Right ventricle myocardium superior (tissue), 1 donor: ENCODE data around the gene ARFIP2. TPM values are rescaled to one million over a fixed set of nuclear protein-coding genes. Genes with fewer than 3 reads are reported as not detected.
A peak's percentile ranks its signal among the peaks of the same experiment; 100 is the strongest.
"Not testable (repeated sequence)": the region's sequence is repeated elsewhere in the genome, so short reads cannot be mapped to it uniquely, and the experiment has no call there.

Source experiments
- ATAC-seq: fragments of 200-7000 bp; cut with Tn5 transposase; one replicate; pipeline ENCODE4 v1.9.1; 2020; ENCODE audit warnings: mild to moderate bottlenecking; ENCODE audit not compliant: poor library complexity
- DNase-seq: peaks from one replicate; pipeline ENCODE4 v3.0.0-alpha.2; 2020
- intact Hi-C: fragments of 100-400 bp; cut with DNase I; formaldehyde crosslinking; loops from one replicate; pipeline ENCODE4 v1.11.2; 2022
- long read RNA-seq: library from polyadenylated mRNA; unstranded; transcript quantifications from one replicate; pipeline ENCODE4 v2.0.0, GENCODE V29; 2021
- total RNA-seq: library from RNA; stranded (reverse); fragmentation: NEBNext Ultra II Directional; extraction: Animal tissue kit (Norgen Biotek cat#: 25700); gene quantifications from one replicate; pipeline ENCODE4 v1.2.1, GENCODE V29; 2021
- donor health status: DM: no; HTN: yes; CAD: no; lungs with severe emphysema.

The ARFIP2 gene, protein sequence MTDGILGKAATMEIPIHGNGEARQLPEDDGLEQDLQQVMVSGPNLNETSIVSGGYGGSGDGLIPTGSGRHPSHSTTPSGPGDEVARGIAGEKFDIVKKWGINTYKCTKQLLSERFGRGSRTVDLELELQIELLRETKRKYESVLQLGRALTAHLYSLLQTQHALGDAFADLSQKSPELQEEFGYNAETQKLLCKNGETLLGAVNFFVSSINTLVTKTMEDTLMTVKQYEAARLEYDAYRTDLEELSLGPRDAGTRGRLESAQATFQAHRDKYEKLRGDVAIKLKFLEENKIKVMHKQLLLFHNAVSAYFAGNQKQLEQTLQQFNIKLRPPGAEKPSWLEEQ
- total RNA-seq: 13.9 TPM
- long read RNA-seq, transcript ARFIP2-201 (8 exons, 2,543 nt): major isoform, 8 of 22 reads
- long read RNA-seq, partial matches to known transcripts: 4 of 22 reads
- long read RNA-seq, other reads (novel, unspliced or antisense): 6 of 22 reads

DNA sequence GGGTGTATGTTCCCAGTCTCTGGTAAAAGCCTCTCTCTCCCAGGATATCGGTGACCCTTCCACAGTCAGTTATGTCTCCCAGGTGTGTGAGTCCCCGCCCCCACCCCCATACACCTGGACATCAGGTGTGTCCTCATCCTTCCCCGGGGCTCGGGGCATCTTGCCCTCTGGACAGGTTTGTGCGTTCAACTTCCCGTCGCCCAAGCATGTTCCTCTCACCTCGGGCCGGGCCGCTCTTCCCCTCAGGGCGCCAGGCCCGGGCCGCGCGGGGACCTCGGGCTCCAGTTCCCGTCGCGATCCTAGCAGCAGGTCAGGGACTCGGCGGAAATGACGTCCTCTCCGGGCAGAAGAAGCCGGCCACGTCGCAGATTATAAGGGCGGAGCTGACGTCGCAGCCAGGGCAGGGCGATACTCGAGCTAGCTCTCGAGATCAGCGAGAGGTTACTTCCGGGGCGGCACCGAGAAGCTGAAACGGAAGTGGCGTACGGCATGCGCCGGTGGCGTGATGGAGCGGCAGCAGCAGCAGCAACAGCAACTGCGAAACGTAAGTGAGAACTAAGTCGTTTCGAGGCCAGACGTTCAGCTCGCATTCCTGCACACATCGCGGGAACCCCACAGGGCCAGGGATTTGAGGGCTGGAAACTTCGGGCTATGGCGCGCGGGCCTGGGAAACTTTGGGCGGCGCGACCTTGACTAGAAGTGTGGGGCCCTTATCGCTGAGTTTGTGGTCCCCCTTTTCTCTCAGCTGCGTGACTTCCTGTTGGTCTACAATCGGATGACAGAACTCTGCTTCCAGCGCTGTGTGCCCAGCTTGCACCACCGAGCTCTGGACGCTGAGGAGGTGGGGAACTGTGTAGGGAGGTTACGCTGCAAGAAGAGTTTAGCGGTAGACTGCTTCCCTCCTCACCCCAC lies at the start of gene ARFIP2, which contains the start of gene TIMM10B:
Gene ARFIP2 (minus strand): TSS at position 320 of the 912 bp plus-strand sequence. CDS start 910 bp downstream, outside the sequence.
Gene TIMM10B (plus strand): TSS at position 490 of the 912 bp plus-strand sequence. CDS start 16 bp downstream, at position 506.
- ATAC-seq: peak; percentile 99
- intact Hi-C loops: no loop called here

DNA sequence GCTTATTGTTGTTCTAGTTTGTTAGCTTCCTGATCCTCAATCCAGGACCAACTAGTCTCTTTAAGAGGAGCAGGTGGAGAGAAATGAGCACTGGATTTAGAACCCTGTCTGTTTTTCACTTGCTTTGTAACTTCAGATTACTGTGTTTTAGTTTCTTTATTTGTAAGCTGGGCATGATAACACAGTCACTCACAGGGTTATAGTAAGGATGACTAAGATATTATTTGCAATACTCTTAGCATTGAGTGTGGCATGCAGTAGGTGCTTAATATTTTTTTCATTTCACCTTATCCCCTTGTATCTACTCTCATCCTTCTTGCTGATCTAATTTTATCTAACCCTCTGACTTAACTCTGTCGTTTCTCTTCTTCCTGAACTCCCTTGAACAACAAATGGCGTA lies 49.7 kb upstream of the ARFIP2 start:
- ATAC-seq (no peak), DNase-seq (no peak)
- intact Hi-C loops: loop anchor here (5.0 kb wide), 2 partner anchors 151 to 176 kb away; partner anchors contain the start of gene MRPL17

More for the DNA sequence above, at the start of gene ARFIP2, which contains the start of gene TIMM10B:
- peak; percentile 100 for DNase-seq

DNA sequence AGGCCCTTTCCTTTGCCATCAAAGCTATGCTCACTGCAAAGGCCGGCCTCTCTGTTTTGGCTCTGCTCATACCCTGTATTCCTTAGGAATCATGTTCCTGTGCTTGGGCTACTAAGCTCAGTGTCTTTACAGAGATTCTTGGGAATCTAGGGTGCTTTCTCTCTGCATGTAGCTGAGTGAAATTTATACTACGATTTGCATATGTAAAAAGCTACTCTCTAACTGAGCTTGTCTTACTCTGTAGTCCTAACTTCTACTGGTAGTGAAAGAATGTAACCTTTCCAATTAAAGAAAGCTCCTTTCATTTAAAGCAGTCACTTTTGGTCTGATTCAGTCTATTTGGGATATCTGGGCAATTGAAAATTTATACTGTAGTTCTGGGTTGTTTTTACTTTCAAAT lies 48.1 kb upstream of the ARFIP2 start:
- ATAC-seq (no peak), DNase-seq (no peak)
- intact Hi-C loops: no loop called here

DNA sequence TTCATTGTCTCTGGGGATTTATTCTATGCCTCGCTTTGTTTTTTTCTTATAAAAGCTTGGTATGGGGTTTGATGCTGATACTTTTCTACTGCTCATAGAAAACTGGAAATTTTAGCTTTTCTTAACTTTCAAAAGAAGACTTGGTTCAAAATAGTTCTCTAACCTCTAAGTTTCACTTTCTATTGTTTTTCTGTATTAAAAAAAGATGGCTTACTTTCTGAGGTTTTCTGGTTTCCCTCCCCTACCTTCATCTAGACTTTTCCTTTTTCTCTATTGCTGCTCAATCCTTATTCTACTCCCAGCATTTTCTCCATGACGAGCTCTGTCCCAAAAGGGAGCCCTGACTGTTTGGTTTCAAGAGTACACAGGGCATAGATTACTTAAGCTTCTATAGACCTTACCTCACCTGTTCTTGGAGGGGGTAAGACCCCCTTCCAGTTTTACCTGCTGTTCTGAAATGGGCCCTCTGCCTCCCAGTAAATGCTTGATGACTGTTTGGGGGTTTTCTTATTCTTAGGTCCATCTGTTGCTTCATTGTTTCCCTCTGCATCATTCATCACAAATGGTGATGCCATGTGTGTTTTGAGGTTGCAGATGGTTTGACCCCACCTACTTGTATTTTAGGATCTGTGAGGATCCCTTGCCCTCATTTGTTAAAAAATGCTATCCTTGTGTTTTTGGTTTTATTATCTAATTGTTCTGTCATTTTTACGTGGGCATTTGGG lies 45.4 kb upstream of the ARFIP2 start:
- ATAC-seq (no peak), DNase-seq (no peak)
- intact Hi-C loops: no loop called here

DNA sequence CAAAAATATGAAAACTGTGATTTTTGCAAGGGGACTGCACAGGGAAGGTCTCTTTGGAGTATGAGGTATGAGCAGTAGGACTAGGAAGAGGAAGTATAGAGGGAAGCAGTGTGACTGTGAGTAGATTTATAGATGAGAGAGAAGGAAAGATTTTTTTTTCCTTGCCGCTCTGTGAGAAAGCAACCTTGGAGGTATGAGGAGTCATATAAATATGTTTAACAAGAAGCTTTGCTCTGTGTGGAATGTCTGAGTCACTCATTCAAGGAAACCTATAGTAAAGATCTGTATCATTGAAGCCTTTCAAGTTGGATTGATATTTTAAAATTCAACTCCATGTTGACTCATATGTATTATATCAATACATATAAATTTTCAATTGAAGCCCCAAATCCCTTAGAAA lies 42.1 kb upstream of the ARFIP2 start:
- intact Hi-C loops: no loop called here
- ATAC-seq (no peak), DNase-seq (no peak)

DNA sequence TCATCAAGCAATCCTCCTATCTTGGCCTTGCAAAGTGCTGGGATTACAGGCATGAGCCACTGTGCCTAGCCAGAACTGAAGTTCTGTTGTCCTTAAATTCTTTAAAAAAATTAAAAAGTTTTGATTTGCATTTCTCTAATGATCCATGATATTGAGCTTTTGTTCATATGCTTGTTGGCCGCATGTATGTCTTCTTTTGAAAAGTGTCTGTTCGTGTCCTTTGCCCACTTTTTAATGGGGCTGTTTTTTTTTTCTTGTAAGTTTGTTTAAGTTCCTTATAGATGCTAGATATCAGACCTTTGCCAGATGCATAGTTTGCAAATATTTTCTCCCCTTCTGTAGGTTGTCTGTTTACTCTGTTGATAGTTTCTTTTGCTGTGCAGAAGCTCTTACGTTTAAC lies 40.8 kb upstream of the ARFIP2 start:
- ATAC-seq, intact Hi-C loops, DNase-seq: not testable (repeated sequence)

DNA sequence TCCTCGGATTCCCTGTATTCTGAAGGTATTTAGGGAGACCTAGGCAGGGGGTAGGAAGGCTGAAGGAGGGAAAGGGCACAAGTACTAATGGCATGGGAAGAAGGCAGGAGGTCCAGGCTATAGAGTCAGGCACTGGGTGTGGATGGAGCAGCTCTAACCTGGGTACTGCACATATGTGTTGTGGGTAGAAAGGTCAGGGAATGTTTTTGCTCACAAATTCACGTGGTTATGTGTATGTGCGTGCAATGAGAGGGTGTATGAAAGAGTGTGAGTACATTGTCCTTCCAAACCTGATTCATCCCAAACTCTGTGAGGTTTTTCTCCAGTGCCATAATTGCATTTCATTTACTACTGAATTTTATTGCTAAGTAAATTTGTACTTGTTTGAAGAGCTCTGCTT lies 39.1 kb upstream of the ARFIP2 start:
- ATAC-seq: no peak
- no peak for DNase-seq
- intact Hi-C loops: no loop called here

DNA sequence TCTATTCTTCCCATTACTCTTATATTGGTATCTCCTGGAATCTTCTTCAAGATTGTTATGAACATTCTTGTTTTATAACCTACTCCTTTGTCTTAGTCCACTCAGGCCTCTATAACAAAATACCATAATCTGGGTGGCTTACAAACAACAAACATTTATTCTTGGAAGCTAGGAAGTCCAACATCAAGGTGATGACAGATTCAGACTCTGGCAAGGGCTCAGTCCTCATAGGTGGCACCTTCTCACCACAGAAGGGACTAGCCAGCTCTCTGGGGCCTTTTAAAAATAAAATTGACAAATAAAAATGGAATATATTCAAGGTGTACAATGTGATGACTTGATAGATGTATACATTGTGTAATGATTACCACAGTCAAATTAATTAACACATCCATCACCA lies 35.7 kb upstream of the ARFIP2 start:
- DNase-seq: no peak
- intact Hi-C loops: no loop called here
- ATAC-seq: peak; percentile 80

DNA sequence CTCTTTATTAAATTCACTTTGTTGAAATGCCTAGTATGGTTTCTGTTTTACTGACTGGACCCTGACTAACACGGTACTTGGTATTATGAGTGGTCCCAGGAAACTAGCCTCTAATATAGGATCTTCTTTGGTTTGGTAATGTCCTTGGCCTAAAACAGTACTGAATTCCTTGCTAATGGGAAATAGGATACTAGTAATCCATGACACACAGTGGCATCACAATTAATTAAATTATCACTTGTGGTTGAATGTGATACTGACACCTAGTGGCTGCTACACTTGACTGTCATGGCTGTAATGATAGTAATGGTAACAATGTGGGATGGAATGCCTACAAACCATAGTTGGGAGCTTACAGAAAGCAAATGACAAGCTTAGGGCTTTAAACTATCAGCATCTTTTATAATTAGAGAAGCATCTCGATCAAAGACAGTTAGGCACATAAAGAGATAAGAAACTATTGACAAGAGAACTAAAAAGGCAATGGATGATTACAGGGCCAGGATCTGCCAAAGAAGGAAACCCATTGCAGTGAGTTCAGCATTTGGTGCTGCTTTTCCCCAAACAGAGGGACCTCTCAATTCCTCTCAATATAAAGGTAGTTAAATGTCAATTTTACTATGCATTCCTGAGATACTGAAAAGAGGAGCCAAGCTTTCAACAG lies 24.6 kb upstream of the ARFIP2 start:
- intact Hi-C loops: loop anchor here (5.0 kb wide), 1 partner anchor 128 kb away; no protein-coding TSS in a partner anchor
- ATAC-seq: peak; percentile 68
- DNase-seq: no peak

DNA sequence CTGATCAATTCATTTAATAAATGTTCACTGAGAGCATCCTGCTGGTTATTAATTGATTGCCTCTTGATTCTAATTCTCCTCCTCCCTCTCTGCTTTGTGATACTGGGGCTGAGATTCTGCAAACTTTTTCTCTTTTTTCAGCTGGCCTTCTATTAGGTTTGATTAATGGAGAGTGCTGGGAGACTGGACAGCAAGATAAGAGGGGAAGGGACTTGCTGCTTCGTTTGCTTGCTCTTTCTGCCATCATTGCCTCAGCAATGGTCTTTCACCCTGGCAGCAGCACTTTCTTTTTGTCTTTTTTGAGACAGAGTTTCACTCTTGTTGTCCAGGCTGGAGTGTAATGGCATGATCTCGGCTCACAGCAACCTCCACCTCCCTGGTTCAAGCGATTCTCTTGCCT lies 23.0 kb upstream of the ARFIP2 start:
- ATAC-seq (no peak), DNase-seq (no peak)
- intact Hi-C loops: no loop called here

DNA sequence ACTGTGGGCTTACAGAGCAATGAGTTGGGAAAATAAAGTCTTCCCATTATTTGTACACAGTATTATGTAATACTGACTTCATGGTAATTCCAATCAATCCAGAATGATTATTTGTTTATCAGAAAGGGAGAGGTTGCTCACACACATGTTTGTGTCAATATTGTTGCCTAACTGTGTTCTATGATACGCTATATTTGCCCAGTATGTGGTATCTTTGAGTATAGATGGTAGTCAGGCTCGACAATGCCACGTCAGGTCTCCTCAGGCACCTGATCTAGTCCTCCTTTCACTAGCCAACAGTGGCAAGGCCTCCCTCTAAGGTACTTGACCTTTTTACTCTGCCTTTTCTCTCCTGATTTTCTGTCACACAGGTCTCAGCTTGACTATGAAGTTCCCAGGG lies 21.3 kb upstream of the ARFIP2 start:
- intact Hi-C loops: no loop called here
- no peak for ATAC-seq
- no peak for DNase-seq

DNA sequence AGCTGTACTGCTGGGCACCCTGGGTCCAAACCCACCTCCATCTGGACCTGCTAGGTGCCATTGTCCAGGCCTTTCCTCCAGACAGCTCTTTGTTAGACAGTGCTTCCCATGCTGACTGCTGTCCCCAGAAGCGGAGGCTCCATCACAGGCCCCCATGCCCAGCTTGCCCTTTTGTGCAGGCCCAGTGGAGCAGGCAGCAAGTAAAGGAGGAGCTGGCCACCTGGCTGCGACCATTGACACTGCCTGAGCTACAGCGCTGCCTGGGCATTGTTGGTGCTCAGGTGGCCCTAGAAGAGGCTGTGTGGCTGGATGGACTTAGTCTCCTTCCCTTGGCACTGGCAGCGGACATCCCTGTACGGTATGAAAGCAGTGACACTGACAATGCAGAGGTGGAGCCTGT lies 17.4 kb upstream of the ARFIP2 start:
- intact Hi-C loops: no loop called here
- no peak for ATAC-seq
- DNase-seq: no peak

DNA sequence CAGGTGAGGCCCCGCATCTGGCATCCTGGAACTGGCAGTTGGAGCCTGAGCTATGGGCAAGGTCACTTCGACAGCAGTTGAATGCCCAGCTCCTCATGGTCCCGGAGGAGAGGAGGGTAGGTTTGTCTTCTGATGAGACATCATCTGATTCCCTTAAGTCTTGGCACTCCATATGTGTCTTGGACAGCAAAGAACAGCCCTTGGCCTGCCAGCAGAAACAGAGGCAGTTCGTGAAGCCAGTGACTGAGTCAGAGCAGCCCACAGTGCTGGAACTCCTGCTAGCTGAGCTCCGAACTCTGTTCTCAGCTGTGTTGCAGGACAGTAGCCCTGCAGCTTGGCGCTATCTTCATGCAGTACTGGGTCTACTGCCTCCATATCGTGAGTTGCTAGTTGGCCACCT lies 17.0 kb upstream of the ARFIP2 start:
- intact Hi-C loops: no loop called here
- DNase-seq (no peak), ATAC-seq (peak; percentile 59)

DNA sequence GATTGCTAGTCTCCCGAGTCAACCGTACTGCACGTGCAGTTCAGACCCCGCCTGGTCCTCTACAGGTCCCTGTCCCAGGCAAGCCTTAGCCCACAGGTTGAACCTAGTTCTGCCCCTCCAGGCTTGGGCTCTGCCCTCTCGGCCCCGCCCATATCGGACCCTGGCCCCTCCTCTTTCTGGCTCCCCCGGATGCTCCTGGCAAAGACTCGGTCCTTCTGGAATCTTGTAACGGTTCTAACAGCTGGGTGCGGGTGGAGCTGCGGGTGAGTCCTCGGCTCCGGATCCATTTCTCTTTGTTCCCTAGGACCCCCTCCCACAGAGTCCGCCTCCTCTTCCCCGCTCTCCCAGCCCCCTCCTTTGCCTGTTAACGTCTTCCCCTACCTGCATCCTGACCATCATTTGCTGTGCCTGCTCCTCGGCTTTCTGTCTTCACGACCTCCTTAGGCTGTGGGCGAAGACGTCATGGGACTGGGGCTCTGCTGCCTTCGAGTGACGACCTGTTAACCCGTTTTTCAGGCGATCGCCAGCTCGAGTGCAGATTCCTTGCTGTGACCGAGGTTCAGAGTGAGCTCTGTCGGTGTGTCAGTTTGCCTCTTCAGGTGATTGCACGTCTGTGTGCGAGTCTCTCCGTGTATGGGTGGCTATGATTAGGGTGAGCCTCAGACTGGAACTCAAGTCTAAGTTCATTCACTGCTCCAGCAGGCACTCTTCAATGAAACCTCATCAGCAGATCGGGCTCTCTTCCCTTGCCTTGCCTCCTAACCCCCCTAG lies 16.1 kb upstream of the ARFIP2 start, which contains the start of gene DNHD1:
Gene DNHD1 (plus strand): TSS at position 212 of the 771 bp plus-strand sequence. CDS start 936 bp downstream, outside the sequence.
- intact Hi-C loops: no loop called here
- peak; percentile 54 for DNase-seq

DNA sequence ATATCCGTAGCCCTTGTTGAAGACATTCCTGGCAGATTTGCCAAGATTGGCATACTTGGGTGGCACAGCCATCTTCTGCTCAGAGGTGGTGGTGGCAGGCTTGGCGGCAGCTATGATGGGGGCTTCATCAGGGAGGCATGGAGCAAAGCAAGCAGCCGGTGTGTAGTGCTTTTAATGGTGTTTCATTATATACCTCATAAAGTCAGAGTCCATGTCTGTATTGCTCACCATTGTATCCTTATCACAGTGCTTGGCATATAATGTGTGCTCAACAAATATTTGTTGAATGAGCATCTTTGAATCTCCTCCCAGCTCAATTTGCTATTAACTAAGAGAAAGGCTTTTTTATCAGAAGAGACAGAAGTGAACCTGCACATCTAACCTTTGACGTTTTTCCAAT lies 8.2 kb upstream of the ARFIP2 start:
- intact Hi-C loops: no loop called here
- DNase-seq (no peak), ATAC-seq (no peak)

More for the DNA sequence above, 16.1 kb upstream of the ARFIP2 start, which contains the start of gene DNHD1:
- ATAC-seq: peak; percentile 53

DNA sequence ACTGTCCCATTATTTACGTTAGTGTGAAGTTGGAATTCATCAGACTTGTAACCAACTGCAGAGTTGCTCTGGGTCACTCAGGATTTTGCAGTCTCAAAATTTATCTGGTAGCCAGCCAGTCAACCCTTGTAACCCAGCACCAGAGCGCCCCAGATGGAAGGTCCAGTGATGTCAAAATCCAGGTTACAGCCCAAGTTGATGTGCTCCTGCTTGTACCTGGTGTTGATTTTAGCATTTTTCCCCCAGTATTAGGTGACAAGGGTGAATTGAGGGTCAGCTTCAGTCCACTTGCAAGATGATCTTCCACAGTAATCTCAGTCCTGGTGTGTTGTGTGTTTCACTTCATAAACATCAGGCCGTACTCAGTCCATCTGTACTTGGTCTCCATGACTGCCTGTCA lies 7.7 kb upstream of the ARFIP2 start:
- no peak for ATAC-seq
- intact Hi-C loops: no loop called here
- no peak for DNase-seq

DNA sequence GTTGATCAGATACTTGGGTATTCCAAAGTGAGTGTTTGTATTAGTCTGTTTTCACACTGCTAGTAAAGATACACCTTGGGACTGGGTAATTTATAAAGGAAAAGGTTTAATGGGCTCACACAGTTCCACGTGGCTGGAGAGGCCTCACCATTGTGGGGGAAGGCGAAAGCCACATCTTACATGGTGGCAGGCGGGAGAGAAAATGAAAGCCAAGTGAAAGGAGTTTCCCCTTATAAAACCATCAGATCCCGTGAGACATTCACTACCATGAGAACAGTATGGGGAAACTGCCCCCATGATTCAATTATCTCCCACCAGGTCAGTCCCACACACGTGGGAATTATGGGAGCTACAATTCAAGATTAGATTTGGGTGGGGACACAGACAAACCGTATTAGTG lies 7.2 kb upstream of the ARFIP2 start:
- ATAC-seq (no peak), DNase-seq (no peak)
- intact Hi-C loops: no loop called here
